Omental fat pad (tissue), 4 donors: ENCODE measurements around the gene CCL23. TPM values are rescaled to one million over a fixed set of nuclear protein-coding genes. Genes with fewer than 3 reads are reported as not detected.

Experiments used
- ATAC-seq: fragments of 150-250 bp; one replicate; pipeline ENCODE4 v1.9.1; 2016; ENCODE audit warnings: mild to moderate bottlenecking, moderate library complexity; ENCODE audit not compliant: low FRiP score
- DNase-seq: peaks from one replicate; pipeline ENCODE4 v3.0.0-alpha.2; 2019; ENCODE audit warnings: low spot score
- total RNA-seq, 4 donors: library from RNA; depleted of rRNA; stranded (reverse); fragments of >200 nt; gene quantifications; one replicate each; pipeline ENCODE4 v1.1.0, GENCODE V29; 2016
- TF ChIP-seq, protein P1 (sequence below), 3 donors: fragments of 450-650 bp; IDR thresholded peaks; one replicate each; pipeline ENCODE4 v1.5.1; 2016 to 2017; ENCODE audit warnings: antibody characterized with exemption in 3 of 3, mild to moderate bottlenecking in 3 of 3, moderate library complexity in 2 of 3

CCL23 gene
- total RNA-seq, 4 donors from 2014 or later = 1.5 to 6.6 (median 4.7) TPM

- TF ChIP-seq, protein P1, sequence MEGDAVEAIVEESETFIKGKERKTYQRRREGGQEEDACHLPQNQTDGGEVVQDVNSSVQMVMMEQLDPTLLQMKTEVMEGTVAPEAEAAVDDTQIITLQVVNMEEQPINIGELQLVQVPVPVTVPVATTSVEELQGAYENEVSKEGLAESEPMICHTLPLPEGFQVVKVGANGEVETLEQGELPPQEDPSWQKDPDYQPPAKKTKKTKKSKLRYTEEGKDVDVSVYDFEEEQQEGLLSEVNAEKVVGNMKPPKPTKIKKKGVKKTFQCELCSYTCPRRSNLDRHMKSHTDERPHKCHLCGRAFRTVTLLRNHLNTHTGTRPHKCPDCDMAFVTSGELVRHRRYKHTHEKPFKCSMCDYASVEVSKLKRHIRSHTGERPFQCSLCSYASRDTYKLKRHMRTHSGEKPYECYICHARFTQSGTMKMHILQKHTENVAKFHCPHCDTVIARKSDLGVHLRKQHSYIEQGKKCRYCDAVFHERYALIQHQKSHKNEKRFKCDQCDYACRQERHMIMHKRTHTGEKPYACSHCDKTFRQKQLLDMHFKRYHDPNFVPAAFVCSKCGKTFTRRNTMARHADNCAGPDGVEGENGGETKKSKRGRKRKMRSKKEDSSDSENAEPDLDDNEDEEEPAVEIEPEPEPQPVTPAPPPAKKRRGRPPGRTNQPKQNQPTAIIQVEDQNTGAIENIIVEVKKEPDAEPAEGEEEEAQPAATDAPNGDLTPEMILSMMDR (IDR thresholded peaks at IDR 0.05) = no peak
- ATAC-seq (no peak), DNase-seq (no peak)
These were observed 35.2 kb downstream of the CCL23 start for GRCh38 chr17:35982409-35983191.

GRCh38 chr17:35981908-35982330 is 35.9 kb downstream of the CCL23 start:
- DNase-seq (no peak), ATAC-seq (no peak)
- TF ChIP-seq, protein P1 (IDR thresholded peaks at IDR 0.05) = no peak

DNA sequence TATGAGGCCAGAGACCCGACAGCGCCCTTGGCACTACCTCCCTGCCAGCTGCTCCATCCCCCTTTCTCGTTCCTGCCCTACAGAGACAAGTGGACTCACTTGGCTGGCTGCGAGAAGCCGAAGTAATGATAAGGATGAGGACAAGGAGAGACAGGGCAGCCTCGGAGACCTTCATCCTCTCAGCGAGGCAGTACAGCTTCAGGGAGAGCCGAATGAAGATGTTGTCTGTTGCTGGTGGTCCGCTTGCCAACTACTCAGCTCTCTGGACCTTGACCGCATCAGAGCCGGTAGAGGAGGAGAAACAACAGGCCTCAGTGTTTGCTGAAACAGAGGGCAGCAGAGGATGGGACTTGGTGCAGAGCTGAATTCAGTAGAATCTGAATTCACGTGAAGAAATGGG is 36.5 kb downstream of the CCL23 start, which contains the start of gene CCL16:
TSS of gene CCL16 (minus strand) at position 252 of the 400 bp plus-strand sequence. CDS start at position 175, 77 bp downstream.
- ATAC-seq (no peak), DNase-seq (no peak)
- TF ChIP-seq, protein P1 (IDR thresholded peaks at IDR 0.05) = no peak

GRCh38 chr17:35978346-35978745 is 39.4 kb downstream of the CCL23 start:
- DNase-seq (no peak), ATAC-seq (no peak)
- TF ChIP-seq, protein P1 (IDR thresholded peaks at IDR 0.05) = no peak

DNA sequence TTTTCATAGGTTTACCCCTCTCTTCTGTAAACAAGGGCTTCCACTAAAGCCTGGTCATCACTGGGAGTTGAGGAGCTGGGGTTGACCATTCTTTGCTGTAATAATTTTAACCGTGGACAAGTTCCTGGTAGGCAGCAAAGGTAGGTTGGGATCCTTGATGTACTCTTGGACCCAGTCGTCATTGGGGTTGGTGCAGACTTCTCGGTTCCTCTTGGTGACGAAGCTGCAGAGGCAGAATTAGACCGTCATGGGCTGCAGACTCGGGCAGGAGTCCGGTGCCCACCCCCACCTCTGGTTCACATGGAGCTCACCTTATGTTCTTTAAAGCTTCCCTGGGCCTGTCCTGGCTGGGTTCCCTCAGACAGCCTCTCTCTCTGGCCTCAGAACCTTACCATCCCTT is 40.3 kb downstream of the CCL23 start:
- ATAC-seq (no peak), DNase-seq (no peak)
- TF ChIP-seq, protein P1 (IDR thresholded peaks at IDR 0.05) = no peak

DNA sequence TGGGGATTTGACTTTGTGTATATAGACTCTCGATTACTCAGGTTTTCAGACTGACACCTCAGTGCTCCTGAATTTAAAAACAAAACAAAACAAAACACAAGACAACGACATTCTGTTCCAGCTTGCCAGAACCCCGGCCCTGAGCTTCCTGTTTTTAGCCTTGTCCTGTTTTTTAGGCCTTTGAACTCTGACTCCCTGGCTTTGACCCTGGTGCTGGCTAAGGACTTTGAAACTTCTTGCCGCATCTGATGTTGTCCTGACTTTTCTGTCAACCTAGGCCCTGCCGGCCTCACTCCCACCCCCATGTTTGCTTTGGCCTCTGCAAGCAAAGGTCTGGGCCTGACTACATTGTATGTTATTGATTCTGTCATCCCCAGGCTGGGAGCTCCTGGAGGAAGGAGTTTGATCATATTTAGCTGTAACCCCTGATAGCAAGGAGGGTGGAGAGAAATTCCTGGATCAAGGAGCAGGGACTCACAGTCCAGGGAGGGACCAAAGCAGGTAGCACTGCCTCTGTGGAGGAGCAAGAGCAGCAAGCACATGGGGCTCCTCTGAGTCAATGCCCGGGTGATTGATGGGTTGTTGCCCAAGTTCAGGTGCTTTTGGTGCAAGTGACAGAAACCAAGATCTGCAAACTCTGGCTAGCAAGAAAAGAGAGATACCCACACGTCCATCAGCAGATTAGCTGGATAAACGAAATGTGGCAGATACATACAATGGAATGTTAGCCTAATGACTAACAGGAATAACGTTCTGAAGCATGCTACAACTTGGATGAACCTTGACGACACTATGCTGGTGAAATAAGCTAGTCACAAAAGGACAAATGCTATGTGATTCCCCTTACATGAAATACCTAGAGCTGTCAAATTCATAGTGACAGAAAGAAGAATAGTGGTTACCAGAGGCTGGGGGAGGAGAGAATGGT is 44.2 kb downstream of the CCL23 start:
- TF ChIP-seq, protein P1 (IDR thresholded peaks at IDR 0.05) = no peak
- ATAC-seq = no peak
- no peak for DNase-seq
